Neural cell (in vitro differentiated cells): ENCODE measurements around the gene DRICH1. TPM values are rescaled to one million over a fixed set of nuclear protein-coding genes. Genes with fewer than 3 reads are reported as not detected.
"Not testable (repeated sequence)": the region's sequence is repeated elsewhere in the genome, so short reads cannot be mapped to it uniquely, and the experiment has no call there.

Source experiments
- H2AFZ ChIP-seq: fragments of 200-600, 300-800 bp; sonication (generic), shearing (Covaris generic); 2 replicates; pipeline ENCODE4 v1.6.0; 2014; ENCODE audit warnings: low read depth, mild to moderate bottlenecking, antibody characterized with exemption, low read length, moderate library complexity
- H3F3A ChIP-seq: fragments of 200-600 bp; shearing (Covaris generic); 2 replicates; pipeline ENCODE4 v1.6.1; 2016; ENCODE audit warnings: mild to moderate bottlenecking, moderate library complexity, mixed read lengths, antibody characterized with exemption, low read length; ENCODE audit not compliant: insufficient read depth, poor library complexity, severe bottlenecking
- H3K27ac ChIP-seq: fragments of 200-600, 300-800 bp; sonication (generic), shearing (Covaris generic); 2 replicates; pipeline ENCODE4 v1.5.1; 2014; ENCODE audit warnings: mild to moderate bottlenecking, low read length, moderate library complexity
- H3K27me3 ChIP-seq: fragments of 300-800, 200-600 bp; sonication (generic), shearing (Covaris generic); 2 replicates; pipeline ENCODE4 v1.6.0; 2014; ENCODE audit warnings: mild to moderate bottlenecking, low read depth, low read length, moderate library complexity; ENCODE audit not compliant: insufficient read depth
- H3K36me3 ChIP-seq: fragments of 300-800, 200-600 bp; sonication (generic), shearing (Covaris generic); 2 replicates; pipeline ENCODE4 v1.5.1; 2014; ENCODE audit warnings: mild to moderate bottlenecking, antibody characterized with exemption, low read length, moderate library complexity; ENCODE audit not compliant: insufficient read depth
- H3K4me2 ChIP-seq: fragments of 300-800, 200-600 bp; sonication (generic), shearing (Covaris generic); 2 replicates; pipeline ENCODE4 v1.6.0; 2014; ENCODE audit warnings: mild to moderate bottlenecking, low read length
- H3K4me3 ChIP-seq: fragments of 300-800, 200-600 bp; sonication (generic), shearing (Covaris generic); 2 replicates; pipeline ENCODE4 v1.5.1; 2014; ENCODE audit warnings: mild to moderate bottlenecking, low read length, moderate library complexity
- H3K79me2 ChIP-seq: fragments of 200-600 bp; shearing (Covaris generic); replicated peaks from 2 replicates; pipeline ENCODE4 v1.6.0; 2014; ENCODE audit warnings: mild to moderate bottlenecking, low read length, moderate library complexity; ENCODE audit not compliant: insufficient read depth
- H3K9ac ChIP-seq: fragments of 300-800, 200-600 bp; sonication (generic), shearing (Covaris generic); 2 replicates; pipeline ENCODE4 v1.6.1; 2016; ENCODE audit warnings: mild to moderate bottlenecking, low read length, mixed read lengths
- H3K9me2 ChIP-seq: fragments of 200-600 bp; shearing (Covaris generic); 2 replicates; pipeline ENCODE4 v1.6.1; 2016; ENCODE audit warnings: mild to moderate bottlenecking, low read length, mixed read lengths; ENCODE audit not compliant: insufficient read depth
- H3K9me3 ChIP-seq: fragments of 200-600, 300-800 bp; sonication (generic), shearing (Covaris generic); 2 replicates; pipeline ENCODE4 v1.6.1; 2016; ENCODE audit warnings: mild to moderate bottlenecking, mixed run types, low read length, moderate library complexity, mixed read lengths
- H4K20me1 ChIP-seq: fragments of 200-600 bp; shearing (Covaris generic); 2 replicates; pipeline ENCODE4 v1.6.1; 2016; ENCODE audit warnings: mild to moderate bottlenecking, mixed run types; ENCODE audit not compliant: insufficient read depth
- EP300 ChIP-seq: fragments of 450-650 bp; conservative IDR thresholded peaks from 2 replicates; pipeline ENCODE4 v1.6.1; 2014; ENCODE audit warnings: antibody characterized with exemption, mild to moderate bottlenecking, moderate library complexity; ENCODE audit not compliant: poor library complexity, severe bottlenecking
- EZH2 ChIP-seq: fragments of 200-600, 300-800 bp; shearing (Covaris generic), sonication (generic); IDR thresholded peaks from 2 replicates; pipeline ENCODE4 v1.6.1; 2014; ENCODE audit warnings: antibody characterized with exemption, low read length, borderline replicate concordance, mild to moderate bottlenecking; ENCODE audit not compliant: insufficient read depth, poor library complexity, severe bottlenecking
- MXI1 ChIP-seq: fragments of 450-650 bp; conservative IDR thresholded peaks from 2 replicates; pipeline ENCODE4 v1.6.1; 2014; ENCODE audit warnings: antibody characterized with exemption, mild to moderate bottlenecking; ENCODE audit not compliant: poor library complexity, severe bottlenecking
- POLR2AphosphoS5 ChIP-seq: IDR thresholded peaks from 2 replicates; pipeline ENCODE4 v1.6.1; 2012
- RAD21 ChIP-seq: fragments of 450-650 bp; conservative IDR thresholded peaks from 2 replicates; pipeline ENCODE4 v1.6.1; 2014; ENCODE audit warnings: antibody characterized with exemption, mild to moderate bottlenecking, moderate library complexity
- SMC3 ChIP-seq: fragments of 450-650 bp; conservative IDR thresholded peaks from 2 replicates; pipeline ENCODE4 v1.6.1; 2014; ENCODE audit warnings: antibody characterized with exemption, mild to moderate bottlenecking, moderate library complexity; ENCODE audit not compliant: poor library complexity
- TAF1 ChIP-seq: IDR thresholded peaks from 2 replicates; pipeline ENCODE4 v1.6.1; 2012; ENCODE audit warnings: low read depth
- polyA plus RNA-seq: library from polyadenylated mRNA; depleted of rRNA; stranded (reverse); fragments of >200 nt; gene quantifications from 2 replicates; pipeline ENCODE4 v1.2.3, GENCODE V29; 2014
- TF ChIP-seq, protein P1 (sequence below): fragments of 450-650 bp; IDR thresholded peaks from 2 replicates; pipeline ENCODE4 v1.5.1; 2014; ENCODE audit warnings: antibody characterized with exemption, mild to moderate bottlenecking, moderate library complexity; ENCODE audit not compliant: poor library complexity, severe bottlenecking
- TF ChIP-seq, protein P2 (sequence below): IDR thresholded peaks from 2 replicates; pipeline ENCODE4 v1.6.1; 2012; ENCODE audit warnings: borderline replicate concordance

Gene DRICH1
- polyA plus RNA-seq, 1 donor from 2014 or later = 0.48 TPM

DNA sequence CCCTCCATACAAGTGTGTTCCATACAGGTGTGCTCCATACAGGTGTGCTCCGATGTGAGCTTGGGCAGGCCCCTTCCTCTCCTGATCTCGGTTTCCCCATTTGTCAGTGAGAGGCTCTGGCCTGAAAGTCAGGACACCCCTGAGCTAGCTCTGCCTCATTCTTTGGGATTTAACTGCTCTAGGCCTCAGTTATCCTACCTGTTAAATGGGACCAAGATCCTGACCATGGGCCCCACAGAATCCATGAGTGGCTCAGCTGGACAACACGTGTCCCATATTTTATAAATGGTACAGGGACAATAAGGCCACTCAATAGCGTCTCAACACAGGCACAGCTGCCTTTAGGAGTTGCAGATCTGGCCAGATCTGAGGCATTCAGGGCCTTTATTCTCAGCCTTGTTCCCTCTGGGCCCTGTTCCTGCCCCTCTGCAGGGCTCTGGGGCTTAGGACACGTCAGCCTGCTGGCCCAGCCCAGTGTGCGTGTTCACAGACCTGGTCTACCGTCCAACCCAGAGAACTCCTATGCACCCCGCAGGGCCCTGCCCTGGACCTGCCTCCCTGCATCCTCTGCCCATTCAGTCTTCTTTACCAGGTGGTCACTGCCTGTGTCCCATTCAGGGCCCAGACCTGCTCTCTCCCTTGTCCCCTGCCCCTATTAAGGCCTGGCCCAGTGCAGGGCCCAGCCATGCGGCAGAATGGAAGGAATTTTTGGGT lies 33.2 kb downstream of the DRICH1 start:
- Histone ChIP-seq H3K27me3 (no peaks in the 10 kb centered on the region), H3K9me2 (no peaks in the 10 kb centered on the region), H3F3A (no peaks in the 10 kb centered on the region), H4K20me1 (no peaks in the 10 kb centered on the region), H3K79me2 (no peaks in the 10 kb centered on the region), H3K27ac (no peak overlapping the region), H2AFZ (no peak overlapping the region), H3K9ac (no peak overlapping the region), H3K9me3 (no peaks in the 10 kb centered on the region), H3K4me3 (no peak overlapping the region), H3K36me3 (no peaks in the 10 kb centered on the region), H3K4me2 (no peak overlapping the region)
- TF ChIP-seq EZH2 (no peak), MXI1 (no peak), EP300 (no peak), TAF1 (no peak), POLR2AphosphoS5 (no peak), SMC3 (no peak), RAD21 (no peak)
- TF ChIP-seq, protein P1, sequence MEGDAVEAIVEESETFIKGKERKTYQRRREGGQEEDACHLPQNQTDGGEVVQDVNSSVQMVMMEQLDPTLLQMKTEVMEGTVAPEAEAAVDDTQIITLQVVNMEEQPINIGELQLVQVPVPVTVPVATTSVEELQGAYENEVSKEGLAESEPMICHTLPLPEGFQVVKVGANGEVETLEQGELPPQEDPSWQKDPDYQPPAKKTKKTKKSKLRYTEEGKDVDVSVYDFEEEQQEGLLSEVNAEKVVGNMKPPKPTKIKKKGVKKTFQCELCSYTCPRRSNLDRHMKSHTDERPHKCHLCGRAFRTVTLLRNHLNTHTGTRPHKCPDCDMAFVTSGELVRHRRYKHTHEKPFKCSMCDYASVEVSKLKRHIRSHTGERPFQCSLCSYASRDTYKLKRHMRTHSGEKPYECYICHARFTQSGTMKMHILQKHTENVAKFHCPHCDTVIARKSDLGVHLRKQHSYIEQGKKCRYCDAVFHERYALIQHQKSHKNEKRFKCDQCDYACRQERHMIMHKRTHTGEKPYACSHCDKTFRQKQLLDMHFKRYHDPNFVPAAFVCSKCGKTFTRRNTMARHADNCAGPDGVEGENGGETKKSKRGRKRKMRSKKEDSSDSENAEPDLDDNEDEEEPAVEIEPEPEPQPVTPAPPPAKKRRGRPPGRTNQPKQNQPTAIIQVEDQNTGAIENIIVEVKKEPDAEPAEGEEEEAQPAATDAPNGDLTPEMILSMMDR = no peak
- TF ChIP-seq, protein P2, sequence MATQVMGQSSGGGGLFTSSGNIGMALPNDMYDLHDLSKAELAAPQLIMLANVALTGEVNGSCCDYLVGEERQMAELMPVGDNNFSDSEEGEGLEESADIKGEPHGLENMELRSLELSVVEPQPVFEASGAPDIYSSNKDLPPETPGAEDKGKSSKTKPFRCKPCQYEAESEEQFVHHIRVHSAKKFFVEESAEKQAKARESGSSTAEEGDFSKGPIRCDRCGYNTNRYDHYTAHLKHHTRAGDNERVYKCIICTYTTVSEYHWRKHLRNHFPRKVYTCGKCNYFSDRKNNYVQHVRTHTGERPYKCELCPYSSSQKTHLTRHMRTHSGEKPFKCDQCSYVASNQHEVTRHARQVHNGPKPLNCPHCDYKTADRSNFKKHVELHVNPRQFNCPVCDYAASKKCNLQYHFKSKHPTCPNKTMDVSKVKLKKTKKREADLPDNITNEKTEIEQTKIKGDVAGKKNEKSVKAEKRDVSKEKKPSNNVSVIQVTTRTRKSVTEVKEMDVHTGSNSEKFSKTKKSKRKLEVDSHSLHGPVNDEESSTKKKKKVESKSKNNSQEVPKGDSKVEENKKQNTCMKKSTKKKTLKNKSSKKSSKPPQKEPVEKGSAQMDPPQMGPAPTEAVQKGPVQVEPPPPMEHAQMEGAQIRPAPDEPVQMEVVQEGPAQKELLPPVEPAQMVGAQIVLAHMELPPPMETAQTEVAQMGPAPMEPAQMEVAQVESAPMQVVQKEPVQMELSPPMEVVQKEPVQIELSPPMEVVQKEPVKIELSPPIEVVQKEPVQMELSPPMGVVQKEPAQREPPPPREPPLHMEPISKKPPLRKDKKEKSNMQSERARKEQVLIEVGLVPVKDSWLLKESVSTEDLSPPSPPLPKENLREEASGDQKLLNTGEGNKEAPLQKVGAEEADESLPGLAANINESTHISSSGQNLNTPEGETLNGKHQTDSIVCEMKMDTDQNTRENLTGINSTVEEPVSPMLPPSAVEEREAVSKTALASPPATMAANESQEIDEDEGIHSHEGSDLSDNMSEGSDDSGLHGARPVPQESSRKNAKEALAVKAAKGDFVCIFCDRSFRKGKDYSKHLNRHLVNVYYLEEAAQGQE = no peak

DNA sequence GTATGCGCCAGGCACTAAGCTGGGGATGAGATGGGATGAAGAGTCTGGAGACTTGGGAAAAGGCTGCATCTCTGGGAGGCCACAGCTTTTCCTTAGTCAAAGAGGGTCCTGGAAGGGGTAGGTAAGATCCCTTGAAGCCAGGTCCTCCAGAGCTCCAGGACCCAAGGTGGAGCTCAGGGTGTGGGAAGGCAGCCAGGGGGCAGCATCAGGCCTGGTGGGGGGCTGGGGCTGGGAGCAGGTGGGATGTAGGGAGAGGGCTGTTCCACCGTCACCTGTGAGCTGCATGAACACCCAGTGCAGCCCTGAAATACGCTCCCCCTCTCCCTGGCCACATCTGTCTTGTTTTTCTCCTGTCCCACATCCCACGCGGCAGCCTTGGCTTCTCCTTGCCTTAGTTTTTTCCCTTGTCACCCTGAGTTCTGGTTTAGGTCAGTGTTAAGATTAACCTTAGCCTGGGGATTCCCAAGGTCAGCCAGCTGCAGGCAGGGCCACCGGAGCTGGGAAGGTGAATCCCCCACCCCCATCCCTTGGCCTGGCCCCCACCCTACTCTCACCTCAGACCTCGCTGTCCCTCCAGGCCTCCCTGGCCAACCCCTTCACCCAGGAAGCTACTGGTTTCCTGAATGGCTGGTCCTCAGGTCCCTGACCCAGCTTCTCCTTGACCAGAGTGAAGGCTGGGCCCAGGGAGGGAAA lies 34.4 kb downstream of the DRICH1 start:
- not testable (repeated sequence) for H3K27me3 ChIP-seq, H4K20me1 ChIP-seq, H3K36me3 ChIP-seq, H3K9ac ChIP-seq, H3K9me3 ChIP-seq, H3K9me2 ChIP-seq, H3K4me2 ChIP-seq, H3K79me2 ChIP-seq, H3K27ac ChIP-seq, H3K4me3 ChIP-seq, H3F3A ChIP-seq, H2AFZ ChIP-seq

DNA sequence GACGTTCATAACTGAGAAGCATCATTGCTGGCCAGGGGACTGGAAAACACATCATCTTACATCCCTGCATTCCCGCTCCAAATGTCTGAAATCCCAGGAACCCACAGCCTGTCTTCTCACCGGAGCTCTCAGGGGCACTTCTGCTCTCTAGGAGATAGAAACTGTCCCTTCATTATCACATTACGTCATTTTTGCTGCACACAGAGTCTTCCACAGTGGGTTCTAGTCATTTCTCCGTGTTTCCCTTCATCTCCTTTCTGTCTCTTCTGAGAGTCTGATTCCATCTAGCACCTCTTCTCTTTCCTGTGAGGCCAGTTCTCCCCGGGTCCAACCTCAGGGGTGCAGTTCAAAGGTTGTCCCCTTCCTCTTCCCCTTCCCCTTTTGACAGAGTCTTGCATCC lies 36.2 kb downstream of the DRICH1 start:
- H3K9me3 ChIP-seq, H3K9me2 ChIP-seq, H2AFZ ChIP-seq, H3K36me3 ChIP-seq, H3K27me3 ChIP-seq, H3K4me2 ChIP-seq, H3K79me2 ChIP-seq, H3K9ac ChIP-seq, H3F3A ChIP-seq, H3K27ac ChIP-seq, H4K20me1 ChIP-seq, H3K4me3 ChIP-seq: not testable (repeated sequence)
